Lung microvascular endothelial cell (primary cell): ENCODE measurements around the gene MSH3. TPM values are rescaled to one million over a fixed set of nuclear protein-coding genes. Genes with fewer than 3 reads are reported as not detected.

ENCODE experiments used
- DNase-seq, 2 donors: peaks; one replicate each; pipeline versions ENCODE4 v3.0.0 to v3.0.0-alpha.2; 2010; ENCODE audit warnings: low read depth in 2 of 2
- total RNA-seq: library from RNA; depleted of rRNA; stranded (reverse); fragments of >200 nt; gene quantifications from 2 replicates; pipeline ENCODE4 v1.2.1, GENCODE V29; 2014

The MSH3 gene
- total RNA-seq: 5.6 and 6.3 TPM in 2 replicates

DNA sequence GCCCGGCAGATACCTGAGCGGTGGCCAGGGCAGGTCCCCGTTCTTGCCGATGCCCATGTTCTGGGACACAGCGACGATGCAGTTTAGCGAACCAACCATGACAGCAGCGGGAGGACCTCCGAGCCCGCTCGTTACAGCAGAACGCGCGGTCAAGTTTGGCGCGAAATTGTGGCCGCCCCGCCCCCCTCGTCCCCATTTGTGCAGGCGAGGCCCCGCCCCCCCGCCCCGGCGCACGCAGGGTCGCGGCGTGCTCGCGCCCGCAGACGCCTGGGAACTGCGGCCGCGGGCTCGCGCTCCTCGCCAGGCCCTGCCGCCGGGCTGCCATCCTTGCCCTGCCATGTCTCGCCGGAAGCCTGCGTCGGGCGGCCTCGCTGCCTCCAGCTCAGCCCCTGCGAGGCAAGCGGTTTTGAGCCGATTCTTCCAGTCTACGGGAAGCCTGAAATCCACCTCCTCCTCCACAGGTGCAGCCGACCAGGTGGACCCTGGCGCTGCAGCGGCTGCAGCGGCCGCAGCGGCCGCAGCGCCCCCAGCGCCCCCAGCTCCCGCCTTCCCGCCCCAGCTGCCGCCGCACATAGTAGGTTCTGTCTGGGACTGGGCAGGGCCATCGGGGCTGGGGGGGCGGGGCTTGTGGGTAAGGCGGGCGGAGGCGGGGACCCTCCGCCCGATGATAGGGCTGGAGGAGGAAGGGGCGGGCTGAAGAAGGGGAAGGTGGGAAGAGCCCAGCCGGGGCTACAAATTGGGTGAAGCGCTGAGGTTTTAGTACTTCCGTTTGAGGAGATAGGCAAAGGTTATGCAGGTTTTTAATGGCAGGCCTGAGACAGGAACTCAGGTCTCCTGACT lies at the start of gene MSH3, which contains the start of gene DHFR:
Gene MSH3, plus strand, starts transcription at position 262 of the 840 bp plus-strand sequence. Its CDS starts 76 bp downstream, at position 338.
Gene DHFR, minus strand, starts transcription at position 593 of the 840 bp plus-strand sequence. Its CDS starts 494 bp downstream, at position 99.
- peak; percentile 88 to 91 for DNase-seq

GRCh38 chr5:80607343-80607742 lies 47.1 kb upstream of the MSH3 start:
- DNase-seq: no peak

GRCh38 chr5:80607832-80608231 lies 46.6 kb upstream of the MSH3 start:
- no peak for DNase-seq

DNA sequence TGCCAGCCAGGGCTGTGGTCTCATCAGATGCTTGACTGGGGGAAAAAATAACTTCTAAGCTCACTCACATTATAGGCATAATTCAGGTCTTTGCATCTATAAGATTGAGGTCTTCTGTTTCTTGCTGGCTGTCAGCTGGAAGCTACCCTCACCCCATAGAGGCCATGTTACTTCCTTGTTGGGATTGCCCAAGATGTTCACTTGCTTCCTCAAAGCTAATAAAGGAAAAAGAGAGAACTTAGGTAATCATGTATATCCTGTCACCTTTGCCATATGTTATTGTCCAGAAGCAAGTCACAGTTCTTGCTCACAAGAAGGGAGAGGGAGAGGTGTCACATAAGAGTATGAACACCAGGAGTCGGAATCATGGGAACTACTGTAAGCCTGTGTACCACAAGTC lies 45.7 kb upstream of the MSH3 start:
- DNase-seq: no peak

- DNase-seq: no peak
Observed at GRCh38 chr5:80609692-80610091, 44.8 kb upstream of the MSH3 start.

DNA sequence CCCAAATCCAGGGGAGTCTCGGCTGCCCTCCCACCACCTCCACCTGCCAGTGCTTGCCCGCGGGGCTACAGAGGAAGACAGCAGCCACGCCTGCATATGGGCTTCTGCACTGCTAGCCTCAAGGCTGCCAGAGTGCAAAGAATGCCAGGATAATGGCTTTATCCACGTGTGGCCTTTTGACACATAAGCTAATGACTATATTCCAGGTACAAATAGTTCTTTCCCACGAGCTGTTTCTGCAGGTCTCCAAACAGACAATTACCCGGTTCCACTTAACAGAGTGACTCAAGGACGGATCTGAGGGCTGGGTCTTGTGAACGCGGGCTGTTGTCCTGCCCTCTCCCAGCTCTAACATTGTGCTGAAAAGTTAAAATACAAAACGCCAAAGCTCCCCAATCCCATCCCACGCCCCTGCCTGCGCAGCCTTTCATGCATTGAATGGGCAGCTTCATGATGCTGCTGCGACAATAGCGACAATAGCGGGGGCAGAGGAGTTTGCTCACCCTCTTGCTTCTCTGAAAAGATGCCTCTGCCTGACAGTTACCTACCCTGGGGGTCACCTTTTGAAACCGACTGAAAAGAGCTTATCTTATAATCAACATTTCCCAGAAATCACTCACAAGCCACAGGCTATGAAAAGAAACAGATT lies 39.1 kb upstream of the MSH3 start:
- no peak for DNase-seq

- DNase-seq: no peak
Observed at GRCh38 chr5:80618438-80618837, 36.0 kb upstream of the MSH3 start.

GRCh38 chr5:80619086-80619485 lies 35.4 kb upstream of the MSH3 start:
- DNase-seq: peak in 1 of 2 donors; percentile 57

DNA sequence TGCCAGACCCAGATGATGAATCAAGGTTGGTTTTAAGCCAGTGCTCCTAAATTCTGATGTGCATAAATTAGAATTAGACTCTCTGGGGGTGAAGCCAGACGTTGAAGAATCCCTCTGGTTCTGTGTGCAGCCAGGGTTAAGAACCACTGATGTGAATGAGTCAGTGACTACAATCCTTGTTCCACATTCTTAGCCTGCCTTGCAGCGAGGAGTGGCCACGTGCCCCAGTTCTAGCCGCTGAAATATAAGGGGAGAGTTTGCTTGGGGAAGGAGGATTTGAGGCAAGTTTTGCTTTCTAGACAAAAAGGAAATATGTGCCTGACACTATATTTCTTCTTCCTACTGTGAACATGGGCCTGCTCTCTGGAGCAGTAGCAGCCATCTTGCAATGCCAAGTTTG lies 34.2 kb upstream of the MSH3 start:
- no peak for DNase-seq

DNA sequence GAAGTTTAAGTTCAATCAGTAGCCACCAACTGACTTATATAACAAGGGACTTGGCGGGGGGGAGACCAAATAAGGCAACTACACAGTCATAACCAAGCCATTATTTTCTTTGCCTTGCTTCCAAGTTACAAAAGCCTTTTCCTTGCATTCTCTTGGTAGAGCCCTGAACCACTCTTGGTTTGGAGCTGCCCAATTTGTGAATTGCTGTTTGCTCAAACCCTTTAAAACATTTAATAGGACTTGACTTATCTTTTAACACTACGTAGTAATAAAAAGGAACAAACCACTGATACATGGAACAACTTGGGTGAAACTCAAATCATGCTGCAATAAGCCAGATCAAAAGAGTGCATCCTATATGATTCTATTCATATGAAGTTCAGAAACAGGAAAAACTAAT lies 31.7 kb upstream of the MSH3 start:
- DNase-seq: no peak

DNA sequence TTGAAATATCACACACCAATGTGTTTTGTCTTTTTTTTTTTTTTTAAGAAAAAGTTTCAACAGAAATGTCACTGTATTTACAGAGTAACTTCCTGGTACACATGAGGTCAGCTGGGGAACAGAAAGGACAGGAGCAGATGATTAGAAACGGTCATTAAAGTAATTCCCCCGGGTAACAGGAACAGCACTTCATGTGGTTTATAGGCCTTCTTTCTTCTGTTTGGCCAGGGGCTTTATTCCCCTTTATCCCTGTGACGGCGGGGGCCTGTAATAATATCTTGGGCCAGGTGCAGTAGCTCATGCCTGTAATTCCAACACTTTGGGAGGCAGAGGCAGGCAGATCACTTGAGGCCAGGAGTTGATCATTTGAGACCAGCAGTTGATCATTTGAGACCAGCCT lies 30.5 kb upstream of the MSH3 start:
- DNase-seq: no peak

GRCh38 chr5:80625230-80625629 lies 29.2 kb upstream of the MSH3 start:
- no peak for DNase-seq

DNA sequence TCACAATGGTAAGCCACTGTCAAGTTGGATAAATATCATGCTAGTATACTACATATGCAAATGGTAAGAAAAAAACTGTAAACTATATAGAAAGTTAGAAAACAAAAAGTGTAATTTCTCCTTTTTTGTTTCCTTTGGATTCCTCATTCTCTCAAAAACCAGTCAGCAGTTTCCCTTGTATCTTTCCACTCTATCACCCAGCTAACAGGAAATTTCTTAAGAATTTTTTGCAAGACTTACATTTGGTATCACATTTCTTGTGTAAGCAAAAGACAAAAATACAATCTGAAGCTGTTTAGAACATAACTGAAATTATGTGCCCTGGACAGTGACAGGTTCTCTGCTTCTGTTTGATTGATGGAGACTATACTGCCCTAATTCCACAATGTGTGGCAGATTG lies 25.2 kb upstream of the MSH3 start:
- no peak for DNase-seq

DNA sequence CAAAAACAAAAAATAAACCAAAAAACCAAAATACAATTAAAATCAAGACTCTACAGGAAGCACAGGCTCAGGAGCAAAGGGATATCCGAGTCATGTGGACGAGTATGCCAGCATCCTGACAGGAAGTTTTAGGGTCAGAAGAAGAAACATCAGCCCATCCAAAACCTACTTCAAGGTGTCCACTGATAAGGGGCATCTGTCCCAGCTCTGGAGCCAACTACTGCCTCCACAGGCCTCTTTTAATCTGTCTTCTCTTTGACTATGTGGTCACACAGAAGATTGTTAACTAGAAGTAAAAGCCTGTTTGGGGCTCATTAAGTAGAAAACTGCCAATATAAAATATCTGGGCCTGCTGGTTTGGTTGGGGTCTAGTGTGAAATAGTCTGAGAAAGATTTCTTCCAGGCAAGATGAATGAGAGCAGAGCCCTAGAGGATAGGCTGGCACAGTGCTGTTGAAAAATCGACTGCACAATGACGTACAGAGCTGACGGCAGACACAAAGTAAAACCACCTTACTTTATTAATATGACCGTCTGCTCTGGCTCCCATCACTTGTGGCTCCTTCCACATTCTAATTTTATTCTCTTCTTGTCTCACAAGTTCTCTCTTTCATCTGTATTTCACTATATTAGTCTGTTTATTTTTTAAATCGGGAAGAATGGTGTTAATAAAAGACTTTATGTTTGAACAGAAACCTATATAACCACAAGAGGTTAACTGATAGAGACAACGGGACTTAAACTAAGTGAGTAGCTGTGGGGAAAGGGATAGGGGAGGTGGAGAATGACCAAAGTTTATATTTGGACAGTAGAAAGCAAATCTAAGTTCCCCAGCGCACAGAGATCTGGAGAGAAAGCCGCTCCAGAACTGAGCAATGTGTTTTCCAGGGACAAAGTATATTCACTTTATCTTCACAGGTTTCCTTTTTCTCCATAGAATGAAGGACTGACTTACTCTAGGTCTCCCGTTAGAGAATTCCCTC lies 22.9 kb upstream of the MSH3 start:
- no peak for DNase-seq

GRCh38 chr5:80632700-80633099 lies 21.8 kb upstream of the MSH3 start:
- no peak for DNase-seq

GRCh38 chr5:80634193-80634592 lies 20.3 kb upstream of the MSH3 start:
- DNase-seq: no peak

- DNase-seq: no peak
Observed at GRCh38 chr5:80641353-80641752, 13.1 kb upstream of the MSH3 start.

DNA sequence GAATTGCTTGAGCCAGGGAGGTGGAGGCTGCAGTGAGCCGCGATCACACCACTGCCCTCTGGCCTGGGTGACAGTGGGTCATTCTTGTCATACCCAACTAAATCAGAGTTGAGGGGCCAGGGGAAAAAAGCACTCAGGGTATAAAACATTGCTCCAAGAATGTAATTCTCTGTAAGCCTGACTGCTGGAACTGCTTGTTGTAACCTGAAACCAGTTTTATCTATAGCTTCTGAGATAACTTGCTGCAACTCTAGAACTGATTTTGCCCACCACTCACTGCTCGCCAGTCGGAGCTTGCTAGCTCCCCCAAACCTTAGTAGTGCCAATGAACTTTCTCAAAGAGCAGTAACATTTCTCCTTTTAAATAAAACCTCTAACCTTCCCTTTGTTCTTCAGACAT lies 9.6 kb upstream of the MSH3 start:
- no peak for DNase-seq

DNA sequence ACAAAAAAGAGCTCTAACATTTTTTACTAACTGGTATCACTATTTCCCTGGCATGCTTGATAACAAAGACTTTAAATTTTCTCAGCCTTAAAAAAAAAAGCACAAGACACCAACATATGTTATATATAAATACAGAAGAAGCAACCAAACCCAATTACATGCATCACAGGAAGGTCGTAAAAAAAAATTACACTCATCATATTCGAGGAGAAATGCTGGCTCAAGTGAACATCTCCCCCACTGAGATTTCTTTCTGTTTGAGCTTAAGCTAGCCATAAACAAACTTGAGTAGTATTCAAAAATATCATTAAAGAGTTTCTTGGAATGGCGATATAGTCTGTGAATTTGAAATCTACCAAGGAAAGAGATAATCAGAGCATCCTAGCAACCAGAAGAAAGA lies 7.5 kb upstream of the MSH3 start:
- DNase-seq: no peak

- no peak for DNase-seq
Observed at GRCh38 chr5:80653502-80653901, 950 bp upstream of the MSH3 start.

- DNase-seq: no peak
Observed at GRCh38 chr5:80654054-80654390, 430 bp upstream of the MSH3 start.

DNA sequence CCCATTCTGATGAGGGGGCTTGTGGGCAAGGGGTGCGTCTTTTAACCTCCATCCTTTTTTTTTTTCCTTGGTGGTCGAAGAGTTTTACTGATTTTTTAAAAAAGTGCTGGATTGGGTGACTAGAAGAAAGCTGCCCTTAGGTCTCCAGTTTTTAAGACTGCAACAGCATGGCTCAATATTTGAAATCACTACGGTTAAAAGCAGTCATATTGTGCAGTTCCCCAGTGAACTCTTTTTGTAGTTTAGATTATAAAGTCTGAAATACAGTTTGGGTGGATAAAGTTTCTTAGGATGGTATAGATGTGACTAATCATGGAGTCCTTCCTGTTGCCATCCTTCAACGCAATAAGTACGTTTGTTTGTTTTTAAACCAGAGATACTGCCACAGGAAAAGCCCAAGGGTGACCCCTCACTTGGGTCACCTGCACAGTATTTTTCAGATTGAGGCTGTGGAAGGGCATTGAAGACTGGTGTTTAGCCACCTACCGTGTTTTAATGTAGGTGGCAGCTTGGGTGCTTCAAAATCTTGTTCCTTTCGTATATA lies 851 bp downstream of the MSH3 start:
- peak; percentile 3 to 24 for DNase-seq
